Panc1 (cell line): Measurements from ENCODE around the gene HSD17B2. TPM values are rescaled to one million over a fixed set of nuclear protein-coding genes. Genes with fewer than 3 reads are reported as not detected.

Experiments
- ATAC-seq: fragments of 200-7000 bp; cut with Tn5 transposase; 2 replicates; pipeline ENCODE4 v1.9.1; 2020; ENCODE audit warnings: mild to moderate bottlenecking, moderate library complexity
- BruUV-seq: library from RNA; stranded (reverse); fragments of 400-500 nt; replicated peaks from 2 replicates; lab custom pipeline; 2021; lab: Mats Ljungman, UMichigan
- CTCF ChIA-PET: fragments of 300-600 bp; sonication (Branson Sonifier 250); formaldehyde crosslinking; loops from one replicate; lab custom pipeline; 2022; ENCODE audit warnings: antibody characterized with exemption; lab: Charles Lee
- POLR2A ChIA-PET: fragments of 300-600 bp; sonication (Branson Sonifier 250); formaldehyde crosslinking; loops from one replicate; lab custom pipeline; 2022; ENCODE audit warnings: antibody characterized with exemption; lab: Charles Lee
- DNase-seq: peaks from one replicate; pipeline ENCODE4 v3.0.0-alpha.2; 2010; ENCODE audit warnings: low read depth, low spot score
- H3K27ac ChIP-seq: 2 replicates; pipeline ENCODE4 v1.5.1; 2011; ENCODE audit warnings: mild to moderate bottlenecking, low read length, inconsistent platforms
- H3K27me3 ChIP-seq: fragments of 200-500 bp; sonication (Bioruptor generic); 2 replicates; pipeline ENCODE4 v1.6.0; 2014; ENCODE audit warnings: low read length, inconsistent platforms; ENCODE audit not compliant: control insufficient read depth, insufficient read depth
- H3K36me3 ChIP-seq: fragments of 200-500 bp; sonication (Bioruptor generic); 2 replicates; pipeline ENCODE4 v1.5.1; 2014; ENCODE audit warnings: inconsistent platforms, mild to moderate bottlenecking, low read length, moderate library complexity; ENCODE audit not compliant: control insufficient read depth, insufficient read depth
- H3K4me1 ChIP-seq: 2 replicates; pipeline ENCODE4 v1.5.1; 2011; ENCODE audit warnings: inconsistent platforms, mild to moderate bottlenecking, low read length, moderate library complexity; ENCODE audit not compliant: control insufficient read depth, insufficient read depth
- H3K4me3 ChIP-seq, 2 experiments: 2 replicates each; pipeline ENCODE4 v1.5.1; 2011 to 2012; ENCODE audit warnings: low read depth in 2 of 2, low read length in 2 of 2, mild to moderate bottlenecking in 2 of 2, inconsistent platforms in 1 of 2, moderate library complexity in 1 of 2
- H3K9me3 ChIP-seq: fragments of 200-500 bp; sonication (Bioruptor generic); 2 replicates; pipeline ENCODE4 v1.5.1; 2014; ENCODE audit warnings: low read depth, mild to moderate bottlenecking, inconsistent platforms, low read length, moderate library complexity; ENCODE audit not compliant: control insufficient read depth, insufficient read depth
- POLR2AphosphoS5 ChIP-seq: IDR thresholded peaks from 2 replicates; pipeline ENCODE4 v1.6.1; 2012; ENCODE audit warnings: mild to moderate bottlenecking, low read depth, low read length, moderate library complexity
- SIN3A ChIP-seq: IDR thresholded peaks from 2 replicates; pipeline ENCODE4 v1.6.1; 2012; ENCODE audit warnings: low read depth, mild to moderate bottlenecking, low read length, moderate library complexity, borderline replicate concordance; ENCODE audit not compliant: insufficient read depth
- TCF7L2 ChIP-seq: IDR thresholded peaks from 2 replicates; pipeline ENCODE4 v1.6.1; 2011; ENCODE audit warnings: mild to moderate bottlenecking, low read depth, low read length, inconsistent platforms
- in situ Hi-C: cut with HindIII; loops from 2 replicates; pipeline ENCODE4 v1.10.0; 2016; ENCODE audit warnings: low sequenced_read_pairs, low pct_unique_long_range_greater_than_20kb
- intact Hi-C: fragments of 100-400 bp; cut with micrococcal nuclease; formaldehyde crosslinking; loops from one replicate; pipeline ENCODE4 v1.10.0; 2022; ENCODE audit not compliant: unreplicated experiment
- total RNA-seq: library from RNA; stranded (reverse); gene quantifications from one replicate; pipeline ENCODE4 v1.2.1, GENCODE V29; 2021; ENCODE audit not compliant: unreplicated experiment
- TF ChIP-seq, protein P1 (sequence below): fragments of 450-650 bp; IDR thresholded peaks from 2 replicates; pipeline ENCODE4 v1.5.1; 2017; ENCODE audit warnings: mild to moderate bottlenecking
- TF ChIP-seq, protein P2 (sequence below), 2 experiments: IDR thresholded peaks; 2 replicates each; pipeline ENCODE4 v1.6.1; 2011 to 2012; ENCODE audit warnings: low read depth in 2 of 2, control low read depth in 1 of 2, low read length in 1 of 2, mild to moderate bottlenecking in 1 of 2, moderate library complexity in 1 of 2; ENCODE audit not compliant: insufficient read depth in 1 of 2

HSD17B2 gene
- total RNA-seq, 1 experiment from 2014 or later, result 0.41 TPM

DNA sequence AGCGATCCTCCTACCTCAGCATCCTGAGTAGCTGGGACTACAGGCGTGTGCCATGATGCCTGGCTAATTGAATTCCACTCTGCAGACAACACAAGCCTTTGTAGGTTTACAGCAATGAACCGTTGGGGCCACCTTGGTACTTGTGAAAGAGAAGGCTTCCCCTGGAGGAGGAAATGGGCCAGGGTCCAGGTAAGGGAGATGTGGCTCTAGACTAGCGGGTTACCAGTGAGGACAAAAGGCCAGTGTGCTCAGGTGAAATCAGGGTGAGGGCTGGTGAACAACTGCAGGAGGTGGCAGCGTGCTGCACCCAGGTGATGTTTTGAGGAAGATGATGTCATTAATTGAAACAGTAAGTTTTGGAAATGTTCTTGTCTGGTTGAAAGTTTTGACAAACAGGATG, 30.5 kb upstream of the HSD17B2 start:
- POLR2A ChIA-PET, result no interaction called here
- H3K4me3 ChIP-seq, result no peak overlapping the region
- no peaks in the 10 kb centered on the region for H3K4me1 ChIP-seq
- intact Hi-C loops, result no loop called here
- no peak for ATAC-seq
- no peak for TF ChIP-seq POLR2AphosphoS5
- TF ChIP-seq TCF7L2, result no peak
- TF ChIP-seq, protein P1, sequence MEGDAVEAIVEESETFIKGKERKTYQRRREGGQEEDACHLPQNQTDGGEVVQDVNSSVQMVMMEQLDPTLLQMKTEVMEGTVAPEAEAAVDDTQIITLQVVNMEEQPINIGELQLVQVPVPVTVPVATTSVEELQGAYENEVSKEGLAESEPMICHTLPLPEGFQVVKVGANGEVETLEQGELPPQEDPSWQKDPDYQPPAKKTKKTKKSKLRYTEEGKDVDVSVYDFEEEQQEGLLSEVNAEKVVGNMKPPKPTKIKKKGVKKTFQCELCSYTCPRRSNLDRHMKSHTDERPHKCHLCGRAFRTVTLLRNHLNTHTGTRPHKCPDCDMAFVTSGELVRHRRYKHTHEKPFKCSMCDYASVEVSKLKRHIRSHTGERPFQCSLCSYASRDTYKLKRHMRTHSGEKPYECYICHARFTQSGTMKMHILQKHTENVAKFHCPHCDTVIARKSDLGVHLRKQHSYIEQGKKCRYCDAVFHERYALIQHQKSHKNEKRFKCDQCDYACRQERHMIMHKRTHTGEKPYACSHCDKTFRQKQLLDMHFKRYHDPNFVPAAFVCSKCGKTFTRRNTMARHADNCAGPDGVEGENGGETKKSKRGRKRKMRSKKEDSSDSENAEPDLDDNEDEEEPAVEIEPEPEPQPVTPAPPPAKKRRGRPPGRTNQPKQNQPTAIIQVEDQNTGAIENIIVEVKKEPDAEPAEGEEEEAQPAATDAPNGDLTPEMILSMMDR, result no peak
- no peak for TF ChIP-seq SIN3A
- TF ChIP-seq, protein P2, sequence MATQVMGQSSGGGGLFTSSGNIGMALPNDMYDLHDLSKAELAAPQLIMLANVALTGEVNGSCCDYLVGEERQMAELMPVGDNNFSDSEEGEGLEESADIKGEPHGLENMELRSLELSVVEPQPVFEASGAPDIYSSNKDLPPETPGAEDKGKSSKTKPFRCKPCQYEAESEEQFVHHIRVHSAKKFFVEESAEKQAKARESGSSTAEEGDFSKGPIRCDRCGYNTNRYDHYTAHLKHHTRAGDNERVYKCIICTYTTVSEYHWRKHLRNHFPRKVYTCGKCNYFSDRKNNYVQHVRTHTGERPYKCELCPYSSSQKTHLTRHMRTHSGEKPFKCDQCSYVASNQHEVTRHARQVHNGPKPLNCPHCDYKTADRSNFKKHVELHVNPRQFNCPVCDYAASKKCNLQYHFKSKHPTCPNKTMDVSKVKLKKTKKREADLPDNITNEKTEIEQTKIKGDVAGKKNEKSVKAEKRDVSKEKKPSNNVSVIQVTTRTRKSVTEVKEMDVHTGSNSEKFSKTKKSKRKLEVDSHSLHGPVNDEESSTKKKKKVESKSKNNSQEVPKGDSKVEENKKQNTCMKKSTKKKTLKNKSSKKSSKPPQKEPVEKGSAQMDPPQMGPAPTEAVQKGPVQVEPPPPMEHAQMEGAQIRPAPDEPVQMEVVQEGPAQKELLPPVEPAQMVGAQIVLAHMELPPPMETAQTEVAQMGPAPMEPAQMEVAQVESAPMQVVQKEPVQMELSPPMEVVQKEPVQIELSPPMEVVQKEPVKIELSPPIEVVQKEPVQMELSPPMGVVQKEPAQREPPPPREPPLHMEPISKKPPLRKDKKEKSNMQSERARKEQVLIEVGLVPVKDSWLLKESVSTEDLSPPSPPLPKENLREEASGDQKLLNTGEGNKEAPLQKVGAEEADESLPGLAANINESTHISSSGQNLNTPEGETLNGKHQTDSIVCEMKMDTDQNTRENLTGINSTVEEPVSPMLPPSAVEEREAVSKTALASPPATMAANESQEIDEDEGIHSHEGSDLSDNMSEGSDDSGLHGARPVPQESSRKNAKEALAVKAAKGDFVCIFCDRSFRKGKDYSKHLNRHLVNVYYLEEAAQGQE (IDR thresholded peaks at IDR 0.05; ENCODE audit: insufficient read depth in 1 of 2, low read depth in 2 of 2, low read length in 1 of 2), result no peak
- H3K27me3 ChIP-seq, result no peaks in the 10 kb centered on the region
- BruUV-seq, result no TSS peak
- CTCF ChIA-PET, result no interaction called here
- in situ Hi-C loops, result no loop called here
- no peaks in the 10 kb centered on the region for H3K36me3 ChIP-seq
- no peak for DNase-seq
- no peaks in the 10 kb centered on the region for H3K9me3 ChIP-seq
- H3K27ac ChIP-seq, result no peak overlapping the region

DNA sequence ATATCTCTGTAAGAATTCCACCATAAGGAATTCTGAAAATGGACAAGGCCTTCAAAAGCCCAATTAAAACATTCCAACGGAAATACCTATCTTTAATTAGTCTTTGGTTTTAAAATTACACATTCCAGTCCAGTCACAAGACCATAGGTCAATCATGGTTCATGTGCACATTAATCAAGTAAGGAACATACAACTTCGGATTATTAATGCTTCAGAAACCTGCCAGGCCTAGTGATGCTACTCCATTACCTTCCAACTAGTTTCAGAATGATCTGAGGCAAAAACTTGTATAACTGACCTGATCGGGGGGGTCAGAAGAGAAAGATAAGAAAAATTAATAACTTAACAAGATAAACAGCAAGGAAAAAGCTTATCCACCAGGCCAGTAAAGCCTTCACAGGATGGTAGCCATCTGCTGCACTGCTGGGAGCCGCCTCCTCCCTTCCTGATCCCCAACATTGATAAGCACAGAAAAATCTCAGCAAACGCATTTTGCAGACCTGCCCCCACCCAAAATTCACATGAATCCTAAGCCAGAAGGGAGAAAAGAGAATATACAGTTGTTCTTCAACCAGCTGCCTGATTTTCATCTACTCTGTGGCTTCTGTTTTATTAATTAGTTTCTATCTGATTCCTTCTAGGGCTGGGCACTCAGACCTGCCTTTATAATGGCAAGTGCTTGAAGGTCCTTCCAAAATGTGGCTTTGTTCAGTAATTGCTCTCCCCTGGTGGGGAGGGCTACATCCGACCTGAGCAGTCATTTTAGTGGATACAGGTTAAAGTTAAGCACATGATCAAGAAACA, 29.8 kb upstream of the HSD17B2 start:
- TF ChIP-seq SIN3A (no peak), POLR2AphosphoS5 (no peak)
- ATAC-seq (no peak), DNase-seq (no peak)
- no peaks in the 10 kb centered on the region for H3K9me3 ChIP-seq
- no peak overlapping the region for H3K27ac ChIP-seq
- H3K36me3 ChIP-seq, result no peaks in the 10 kb centered on the region
- no peak overlapping the region for H3K4me3 ChIP-seq
- ChIA-PET POLR2A (no interaction called here), CTCF (no interaction called here)
- in situ Hi-C loops, result no loop called here
- intact Hi-C loops, result no loop called here
- no peaks in the 10 kb centered on the region for H3K4me1 ChIP-seq
- H3K27me3 ChIP-seq, result no peaks in the 10 kb centered on the region
- BruUV-seq, result no TSS peak

DNA sequence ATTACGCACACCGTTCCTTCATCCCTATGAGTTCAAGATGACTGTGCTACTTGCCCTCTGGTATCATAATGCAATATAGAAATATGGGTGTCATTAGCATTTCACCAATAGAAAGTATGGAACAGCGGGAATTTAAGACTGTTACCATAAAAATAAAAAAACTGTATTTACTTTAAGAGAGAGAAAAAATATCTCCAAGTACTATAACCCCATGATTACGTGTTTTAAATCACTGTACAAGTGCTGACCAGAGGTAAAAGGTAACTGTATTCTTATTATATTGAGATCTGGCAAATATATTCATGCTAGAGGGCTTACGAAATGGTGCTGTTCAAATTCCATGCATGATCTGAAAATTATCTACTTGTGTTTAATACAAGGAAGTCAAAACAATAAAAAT, 29.0 kb upstream of the HSD17B2 start:
- in situ Hi-C loops, result no loop called here
- no peak for TF ChIP-seq POLR2AphosphoS5
- TF ChIP-seq, protein P1, result no peak
- TF ChIP-seq SIN3A, result no peak
- TF ChIP-seq, protein P2 (IDR thresholded peaks at IDR 0.05; ENCODE audit: insufficient read depth in 1 of 2, low read depth in 2 of 2, low read length in 1 of 2), result no peak
- TF ChIP-seq TCF7L2, result no peak
- no peaks in the 10 kb centered on the region for H3K9me3 ChIP-seq
- H3K4me3 ChIP-seq, result no peak overlapping the region
- DNase-seq, result no peak
- no peak overlapping the region for H3K27ac ChIP-seq
- H3K36me3 ChIP-seq, result peaks cover 4% of the 10 kb centered on the region; the same call in 1 of the 2 replicates
- H3K4me1 ChIP-seq, result no peaks in the 10 kb centered on the region
- ChIA-PET POLR2A (no interaction called here), CTCF (no interaction called here)
- intact Hi-C loops, result no loop called here
- no peaks in the 10 kb centered on the region; the same call in 1 of the 2 replicates for H3K27me3 ChIP-seq
- no TSS peak for BruUV-seq
- no peak for ATAC-seq
